Keratinocyte (primary cell): ENCODE results near the gene CPAMD8. TPM values are rescaled to one million over a fixed set of nuclear protein-coding genes. Genes with fewer than 3 reads are reported as not detected.
"Not testable (repeated sequence)": the region's sequence is repeated elsewhere in the genome, so short reads cannot be mapped to it uniquely, and the experiment has no call there.

Experiments
- DNase-seq: peaks from one replicate; pipeline ENCODE4 v3.0.0-alpha.2; 2011; ENCODE audit warnings: low read depth, missing footprints, low spot score
- FAIRE-seq: peaks from 2 replicates; lab custom pipeline; 2011; peaks lifted over from hg19 to GRCh38; lab: Jason Lieb, UNC
- H2AFZ ChIP-seq: 2 replicates; pipeline ENCODE4 v1.6.0; 2012; ENCODE audit warnings: low read length, control low read depth, inconsistent platforms; ENCODE audit not compliant: control insufficient read depth
- H3K27ac ChIP-seq: 2 replicates; pipeline ENCODE4 v1.5.1; 2011; ENCODE audit warnings: low read length; ENCODE audit not compliant: control insufficient read depth, insufficient read depth
- H3K27me3 ChIP-seq: 3 replicates; pipeline ENCODE4 v1.6.0; 2011; ENCODE audit warnings: low read length; ENCODE audit not compliant: control insufficient read depth, insufficient read depth; ENCODE audit errors: extremely low read depth
- H3K36me3 ChIP-seq, 2 experiments: 2 replicates in 1 of 2; 3 replicates in 1 of 2; pipeline ENCODE4 v1.5.1; 2011; ENCODE audit warnings: low read length in 2 of 2, mild to moderate bottlenecking in 1 of 2; ENCODE audit not compliant: control insufficient read depth in 2 of 2, insufficient read depth in 2 of 2; ENCODE audit errors: extremely low read depth in 1 of 2
- H3K4me1 ChIP-seq: 3 replicates; pipeline ENCODE4 v1.5.1; 2011; ENCODE audit warnings: low read length; ENCODE audit not compliant: control insufficient read depth, insufficient read depth; ENCODE audit errors: extremely low read depth
- H3K4me2 ChIP-seq: 3 replicates; pipeline ENCODE4 v1.6.0; 2011; ENCODE audit warnings: low read depth, low read length; ENCODE audit not compliant: control insufficient read depth, insufficient read depth; ENCODE audit errors: extremely low read depth
- H3K4me3 ChIP-seq, 3 experiments: fragments of 200-600 bp in 1 of 3; sonication (generic) in 1 of 3; 2 replicates in 2 of 3; 3 replicates in 1 of 3; pipeline ENCODE4 v1.5.1; 2011 to 2016; ENCODE audit warnings: low read length in 3 of 3, mild to moderate bottlenecking in 3 of 3, control low read depth in 2 of 3, inconsistent platforms in 1 of 3, low read depth in 1 of 3, mixed read lengths in 1 of 3, mixed run types in 1 of 3, moderate library complexity in 1 of 3; ENCODE audit not compliant: control insufficient read depth in 2 of 3, insufficient read depth in 2 of 3; ENCODE audit errors: extremely low read depth in 1 of 3
- H3K79me2 ChIP-seq: 2 replicates; pipeline ENCODE4 v1.6.0; 2012; ENCODE audit warnings: low read length; ENCODE audit not compliant: control insufficient read depth, insufficient read depth
- H3K9ac ChIP-seq: 3 replicates; pipeline ENCODE4 v1.6.0; 2011; ENCODE audit warnings: low read length; ENCODE audit not compliant: control insufficient read depth, insufficient read depth; ENCODE audit errors: extremely low read depth
- H3K9me1 ChIP-seq: 3 replicates; pipeline ENCODE4 v1.6.0; 2011; ENCODE audit warnings: low read length; ENCODE audit not compliant: control insufficient read depth, insufficient read depth; ENCODE audit errors: extremely low read depth
- H3K9me3 ChIP-seq: 2 replicates; pipeline ENCODE4 v1.5.1; 2012; ENCODE audit warnings: low read depth, low read length; ENCODE audit not compliant: control insufficient read depth
- H4K20me1 ChIP-seq: 3 replicates; pipeline ENCODE4 v1.6.0; 2011; ENCODE audit warnings: low read length; ENCODE audit not compliant: control insufficient read depth, insufficient read depth; ENCODE audit errors: extremely low read depth
- CTCF ChIP-seq, 3 experiments: IDR thresholded peaks in 1 of 3; conservative IDR thresholded peaks in 1 of 3; optimal IDR thresholded peaks in 1 of 3; 2 replicates in 2 of 3; 3 replicates in 1 of 3; pipeline versions ENCODE3 to v1.5.1; 2011; ENCODE audit warnings: low read length in 3 of 3, mild to moderate bottlenecking in 3 of 3, moderate library complexity in 2 of 3, control low read depth in 1 of 3, inconsistent platforms in 1 of 3; ENCODE audit not compliant: insufficient read depth in 2 of 3; ENCODE audit errors: extremely low read depth in 1 of 3
- EZH2 ChIP-seq: IDR thresholded peaks from one replicate; pipeline ENCODE4 v1.6.1; 2012; ENCODE audit warnings: inconsistent platforms, mild to moderate bottlenecking, low read length, moderate library complexity
- dilution Hi-C: fragments of 300-500 bp; cut with MboI; formaldehyde crosslinking; loops from one replicate; pipeline ENCODE4 v1.7.0; 2020; ENCODE audit warnings: low sequenced_read_pairs; ENCODE audit not compliant: extremely low pct_ligation_motif_present
- polyA plus RNA-seq, 5 experiments: library from polyadenylated mRNA; depleted of rRNA in 3 of 5; stranded (reverse) in 3 of 5; stranded (forward) in 1 of 5; unstranded in 1 of 5; fragments of >200 nt; gene quantifications; 1 replicate in 1 of 5; 2 replicates in 3 of 5; 3 replicates in 1 of 5; pipeline versions ENCODE4 v1.2.1 to v1.2.3, GENCODE V29; 2011 to 2012; ENCODE audit warnings: missing spikeins in 2 of 5, low read depth in 1 of 5, low replicate concordance in 1 of 5

Gene CPAMD8
- polyA plus RNA-seq, 1 donor (not counting 4 experiments of a cell fraction or from before 2014, with no cell fraction given) = 0.38 TPM

GRCh38 chr19:17025991-17026658 is 485 bp downstream of the CPAMD8 start:
- Histone ChIP-seq H3K4me2 (peak overlapping the region; percentile 22), H3K9ac (no peak overlapping the region), H4K20me1 (no peaks in the 10 kb centered on the region), H3K27ac (no peak overlapping the region), H3K9me3 (no peaks in the 10 kb centered on the region), H3K4me1 (peaks cover 3% of the 10 kb centered on the region), H3K9me1 (no peaks in the 10 kb centered on the region), H3K36me3 (no peaks in the 10 kb centered on the region), H3K79me2 (no peaks in the 10 kb centered on the region), H2AFZ (no peak overlapping the region), H3K4me3 (no peak overlapping the region), H3K27me3 (peaks cover 30% of the 10 kb centered on the region)
- TF ChIP-seq EZH2 = peak; percentile 72
- no peak for TF ChIP-seq CTCF (optimal IDR thresholded peaks at IDR 0.05 in 1 of 3, IDR thresholded peaks at IDR 0.05 in 1 of 3, conservative IDR thresholded peaks at IDR 0.05 in 1 of 3; ENCODE audit: extremely low read depth in 1 of 3, insufficient read depth in 2 of 3, low read length in 3 of 3)
- DNase-seq (no peak), FAIRE-seq (no peak)
- dilution Hi-C loops = no loop called here

GRCh38 chr19:17025361-17025760 is 1.2 kb downstream of the CPAMD8 start:
- dilution Hi-C loops = no loop called here

GRCh38 chr19:17024941-17025340 is 1.7 kb downstream of the CPAMD8 start:
- H3K9me3 ChIP-seq, H2AFZ ChIP-seq, FAIRE-seq, H3K4me2 ChIP-seq, H3K36me3 ChIP-seq, H3K27ac ChIP-seq, DNase-seq, H3K4me1 ChIP-seq, H3K79me2 ChIP-seq, H3K9ac ChIP-seq, H3K9me1 ChIP-seq, dilution Hi-C loops, H3K4me3 ChIP-seq, H4K20me1 ChIP-seq: not testable (repeated sequence)
- H3K27me3 ChIP-seq = peaks cover 30% of the 10 kb centered on the region

More at GRCh38 chr19:17025361-17025760, 1.2 kb downstream of the CPAMD8 start:
- Histone ChIP-seq H3K9ac (no peak overlapping the region), H3K9me3 (no peaks in the 10 kb centered on the region), H3K4me1 (peaks cover 3% of the 10 kb centered on the region), H3K79me2 (no peaks in the 10 kb centered on the region), H3K4me2 (no peak overlapping the region), H3K36me3 (no peaks in the 10 kb centered on the region), H3K27ac (no peak overlapping the region), H4K20me1 (no peaks in the 10 kb centered on the region), H3K9me1 (no peaks in the 10 kb centered on the region), H2AFZ (no peak overlapping the region), H3K27me3 (peaks cover 30% of the 10 kb centered on the region), H3K4me3 (no peak overlapping the region)
- TF ChIP-seq EZH2 (no peak), CTCF (optimal IDR thresholded peaks at IDR 0.05 in 1 of 3, IDR thresholded peaks at IDR 0.05 in 1 of 3, conservative IDR thresholded peaks at IDR 0.05 in 1 of 3; ENCODE audit: extremely low read depth in 1 of 3, insufficient read depth in 2 of 3, low read length in 3 of 3) (no peak)
- FAIRE-seq (no peak), DNase-seq (no peak)
